ENCODE measurements around the gene MLPH. TPM values are rescaled to one million over a fixed set of nuclear protein-coding genes. Genes with fewer than 3 reads are reported as not detected.

Gene MLPH
- total RNA-seq, 2 donors from 2014 or later, result 0.75 to 1.0 TPM

GRCh38 chr2:237592425-237592980 lies 105.5 kb downstream of the MLPH start:
- H3K4me1 Mint-ChIP-seq, result peaks cover 53% of the 10 kb centered on the region
- WGBS, 2 experiments (ENCODE audit: insufficient coverage in 1 of 2, insufficient read length in 1 of 2), result 95 to 96% methylated on average over 5 to 18 of the region's 18 CpGs
- H3K9ac ChIP-seq (ENCODE audit: extremely low read depth, low read length, poor library complexity, severe bottlenecking), result no peak overlapping the region
- H3K36me3 Mint-ChIP-seq (ENCODE audit: low read depth), result peaks cover 20% of the 10 kb centered on the region
- no peaks in the 10 kb centered on the region for H3K27me3 Mint-ChIP-seq (ENCODE audit: insufficient read depth)
- peak; percentile 51 for DNase-seq
- no peak overlapping the region for H3K4me3 Mint-ChIP-seq
- peaks cover 8% of the 10 kb centered on the region for H3K9me3 ChIP-seq (ENCODE audit: control insufficient read depth, low read length)
- TF ChIP-seq CTCF (conservative IDR thresholded peaks at IDR 0.05), result no peak
- peak overlapping the region; percentile 94 for H3K27ac Mint-ChIP-seq
- no peak overlapping the region for H3K4me3 ChIP-seq (ENCODE audit: low read length)
- H3K27me3 ChIP-seq (ENCODE audit: control insufficient read depth, insufficient read depth, low read length, poor library complexity, severe bottlenecking), result no peaks in the 10 kb centered on the region
- H3K27ac ChIP-seq (ENCODE audit: low read depth, low read length), result no peak overlapping the region
- peaks cover 21% of the 10 kb centered on the region for H3K4me1 ChIP-seq (ENCODE audit: control insufficient read depth, insufficient read depth, low read length)
- peaks cover 5% of the 10 kb centered on the region for H3K9me3 Mint-ChIP-seq
- peaks cover 37% of the 10 kb centered on the region for H3K36me3 ChIP-seq (ENCODE audit: control insufficient read depth, insufficient read depth, low read length)

GRCh38 chr2:237593036-237593435 lies 106.0 kb downstream of the MLPH start:
- no peaks in the 10 kb centered on the region for H3K27me3 ChIP-seq (ENCODE audit: control insufficient read depth, insufficient read depth, low read length, poor library complexity, severe bottlenecking)
- Mint-ChIP-seq H3K9me3 (peaks cover 5% of the 10 kb centered on the region), H3K27me3 (ENCODE audit: insufficient read depth) (no peaks in the 10 kb centered on the region), H3K36me3 (ENCODE audit: low read depth) (peaks cover 15% of the 10 kb centered on the region), H3K4me1 (peaks cover 56% of the 10 kb centered on the region), H3K27ac (peak overlapping the region; percentile 94), H3K4me3 (no peak overlapping the region)
- no peak for TF ChIP-seq CTCF (conservative IDR thresholded peaks at IDR 0.05)
- 94 to 95% methylated on average over 10 of the region's 10 CpGs for WGBS, 2 experiments (ENCODE audit: insufficient coverage in 1 of 2, insufficient read length in 1 of 2)
- H3K4me1 ChIP-seq (ENCODE audit: control insufficient read depth, insufficient read depth, low read length), result peaks cover 21% of the 10 kb centered on the region
- peaks cover 32% of the 10 kb centered on the region for H3K36me3 ChIP-seq (ENCODE audit: control insufficient read depth, insufficient read depth, low read length)
- no peak overlapping the region for H3K9ac ChIP-seq (ENCODE audit: extremely low read depth, low read length, poor library complexity, severe bottlenecking)
- H3K4me3 ChIP-seq (ENCODE audit: low read length), result no peak overlapping the region
- DNase-seq, result peak; percentile 51
- peaks cover 5% of the 10 kb centered on the region for H3K9me3 ChIP-seq (ENCODE audit: control insufficient read depth, low read length)
- H3K27ac ChIP-seq (ENCODE audit: low read depth, low read length), result no peak overlapping the region

GRCh38 chr2:237593596-237594320 lies 106.7 kb downstream of the MLPH start:
- H3K4me1 ChIP-seq (ENCODE audit: control insufficient read depth, insufficient read depth, low read length), result peaks cover 21% of the 10 kb centered on the region
- peaks cover 10% of the 10 kb centered on the region for H3K36me3 Mint-ChIP-seq (ENCODE audit: low read depth)
- H3K4me3 ChIP-seq (ENCODE audit: low read length), result peak overlapping the region; percentile 55
- no peaks in the 10 kb centered on the region for H3K27me3 ChIP-seq (ENCODE audit: control insufficient read depth, insufficient read depth, low read length, poor library complexity, severe bottlenecking)
- H3K4me3 Mint-ChIP-seq, result peak overlapping the region; percentile 41
- H3K9ac ChIP-seq (ENCODE audit: extremely low read depth, low read length, poor library complexity, severe bottlenecking), result peak overlapping the region; percentile 68
- TF ChIP-seq CTCF (conservative IDR thresholded peaks at IDR 0.05), result peak; percentile 28
- DNase-seq, result peak; percentile 82
- peaks cover 4% of the 10 kb centered on the region for H3K9me3 Mint-ChIP-seq
- H3K36me3 ChIP-seq (ENCODE audit: control insufficient read depth, insufficient read depth, low read length), result peaks cover 25% of the 10 kb centered on the region
- 75 to 79% methylated on average over 17 of the region's 17 CpGs for WGBS, 2 experiments (ENCODE audit: insufficient coverage in 1 of 2, insufficient read length in 1 of 2)
- peak overlapping the region; percentile 94 for H3K27ac Mint-ChIP-seq
- no peaks in the 10 kb centered on the region for H3K27me3 Mint-ChIP-seq (ENCODE audit: insufficient read depth)
- peak overlapping the region; percentile 82 for H3K27ac ChIP-seq (ENCODE audit: low read depth, low read length)
- H3K9me3 ChIP-seq (ENCODE audit: control insufficient read depth, low read length), result no peaks in the 10 kb centered on the region
- peaks cover 60% of the 10 kb centered on the region for H3K4me1 Mint-ChIP-seq

Data from endodermal cell (in vitro differentiated cells).